Measurements from ENCODE around the gene PNPLA8.
"Not testable (repeated sequence)": the region's sequence is repeated elsewhere in the genome, so short reads cannot be mapped to it uniquely, and the experiment has no call there.

The PNPLA8 gene

DNA sequence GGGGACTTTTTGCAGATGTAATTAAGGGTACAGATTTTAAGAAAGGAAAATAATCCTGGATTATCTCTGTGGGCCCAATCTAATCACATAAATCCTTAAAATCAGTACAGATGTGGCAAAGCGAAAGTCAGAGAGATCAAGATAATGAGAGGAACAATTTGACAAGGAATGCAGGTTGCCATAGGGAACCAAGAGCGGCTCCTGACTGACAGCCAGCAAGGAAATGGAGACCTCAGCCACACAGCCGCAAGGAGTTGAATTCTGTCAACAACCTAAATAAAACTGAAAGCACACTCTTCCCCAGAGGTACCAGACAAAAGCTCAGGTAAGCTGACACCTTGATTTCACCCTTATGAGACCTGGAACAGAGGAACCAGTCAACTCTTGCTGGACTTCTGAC lies 3.4 kb upstream of the PNPLA8 start:
- no peak for DNase-seq

DNA sequence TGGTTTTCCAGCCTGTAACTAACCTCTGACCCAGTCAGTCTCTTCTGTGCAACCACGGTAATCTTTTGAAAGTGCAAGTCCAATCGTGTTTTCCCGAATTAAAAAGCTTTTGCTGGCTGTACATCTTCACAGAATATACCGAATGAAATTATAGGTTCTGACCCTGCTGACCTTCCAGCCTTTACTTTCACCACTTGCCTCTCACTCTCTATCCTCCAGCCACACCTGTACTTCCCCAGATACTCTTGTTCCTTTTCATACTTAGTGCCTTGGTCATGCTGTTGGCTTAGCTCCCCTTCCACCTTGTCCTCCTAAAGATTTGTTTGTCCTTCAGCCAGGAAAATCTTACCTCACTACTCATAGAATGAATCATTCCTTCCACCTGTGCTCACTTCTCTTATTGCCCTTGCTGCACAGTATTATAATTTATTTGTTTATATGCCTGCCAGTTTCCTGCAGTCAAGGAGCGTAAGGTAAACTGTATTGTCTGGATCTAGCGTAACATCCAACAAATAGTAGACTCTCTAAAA lies 2.3 kb upstream of the PNPLA8 start:
- no peak for DNase-seq

DNA sequence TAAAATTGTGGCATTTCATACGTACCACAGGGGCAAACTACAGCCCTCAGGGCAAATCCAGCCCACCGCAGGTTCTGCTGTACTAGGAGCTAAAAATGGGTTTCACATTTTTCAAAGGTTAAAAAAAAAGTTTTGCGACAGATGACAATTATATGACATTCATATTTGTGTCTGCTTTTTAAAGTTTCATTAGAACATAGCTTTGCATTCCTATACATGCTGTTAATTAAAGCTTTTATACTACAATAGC lies 758 bp upstream of the PNPLA8 start:
- DNase-seq, result no peak

DNA sequence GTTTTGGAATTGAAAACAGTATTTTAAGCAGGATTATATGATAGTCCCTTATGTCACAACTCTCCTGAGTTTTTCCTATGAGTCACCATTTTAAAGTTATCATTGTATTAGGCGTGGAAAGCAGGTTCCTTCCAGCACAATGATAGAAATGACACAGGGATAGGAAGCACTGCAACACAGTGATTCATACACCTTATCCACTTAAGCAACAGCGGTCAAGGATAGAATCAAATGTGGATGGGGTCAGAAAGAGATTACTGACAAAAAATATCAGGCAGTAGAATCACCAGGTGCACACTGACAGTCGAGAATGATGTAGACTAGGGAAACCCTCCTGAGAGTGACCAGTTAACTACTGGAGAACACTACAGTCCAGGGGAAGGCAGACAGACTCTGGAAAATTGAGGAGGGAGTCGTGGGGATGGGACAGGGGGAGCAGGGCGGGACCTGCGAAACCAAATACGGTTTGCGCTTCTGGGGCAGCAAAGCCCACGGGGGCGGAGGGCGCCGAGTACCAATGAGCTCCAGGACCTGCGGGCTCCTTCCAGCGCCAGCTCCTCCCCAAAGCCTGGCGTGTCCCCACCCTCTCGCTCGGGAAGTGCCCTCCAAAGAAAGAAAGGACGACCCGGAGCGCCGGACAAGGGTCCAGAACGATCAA lies 479 bp downstream of the PNPLA8 start:
- DNase-seq, result no peak

DNA sequence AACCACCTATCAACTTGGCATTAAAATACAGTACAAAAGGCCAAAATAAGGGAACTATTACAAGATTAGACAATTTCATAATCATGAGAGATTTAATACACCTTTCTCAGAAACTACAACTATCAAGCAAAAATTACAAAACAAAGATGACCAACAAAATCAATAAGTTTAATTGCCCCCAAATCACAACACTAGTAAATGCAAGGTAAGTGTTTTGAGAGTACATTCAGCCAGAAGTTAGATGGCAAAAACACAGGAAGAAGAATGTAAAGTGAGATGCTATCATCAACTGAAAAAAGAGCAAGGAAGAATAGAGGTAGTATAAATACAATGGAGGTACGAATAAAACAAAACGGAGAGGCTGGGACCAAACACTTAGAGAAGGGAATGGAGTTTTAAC lies 3.2 kb downstream of the PNPLA8 start:
- DNase-seq, result no peak

DNA sequence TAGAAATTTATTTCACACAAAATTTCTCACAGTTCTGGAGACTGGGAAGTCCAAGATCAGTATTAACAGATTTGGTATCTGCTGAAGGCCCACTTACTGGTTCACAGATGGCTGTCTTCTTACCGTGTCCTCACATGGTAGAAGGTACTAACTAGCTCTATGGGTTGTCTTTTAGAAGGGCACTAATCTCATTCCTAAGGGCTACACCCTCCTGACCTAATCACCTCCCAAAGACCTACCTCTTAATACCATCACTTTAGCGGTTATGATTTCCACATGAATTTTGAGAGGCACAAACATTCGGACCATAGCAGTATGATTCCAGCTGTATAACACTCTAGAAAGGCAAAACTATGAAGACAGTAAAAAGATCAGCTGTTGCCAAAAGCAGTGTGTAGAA lies 8.0 kb downstream of the PNPLA8 start:
- no peak for DNase-seq

DNA sequence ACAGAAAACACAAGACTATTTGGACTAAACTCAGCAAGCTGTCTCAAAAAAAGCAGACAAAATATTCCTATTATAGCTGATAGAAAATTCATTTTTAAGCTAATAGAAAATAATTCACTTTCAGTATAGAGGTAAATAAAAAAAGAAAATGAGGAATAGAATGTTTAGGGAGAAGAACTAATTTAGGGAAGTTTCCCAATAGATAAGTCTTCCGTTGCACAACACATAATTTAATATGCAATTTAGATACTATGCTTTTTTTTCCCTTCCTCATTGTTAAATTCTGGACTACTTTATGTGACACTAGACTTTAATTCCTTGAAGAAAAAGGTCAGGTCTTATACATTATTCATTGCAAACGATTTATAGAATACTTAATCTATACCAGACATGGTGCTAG lies 10.3 kb downstream of the PNPLA8 start:
- DNase-seq, result no peak

DNA sequence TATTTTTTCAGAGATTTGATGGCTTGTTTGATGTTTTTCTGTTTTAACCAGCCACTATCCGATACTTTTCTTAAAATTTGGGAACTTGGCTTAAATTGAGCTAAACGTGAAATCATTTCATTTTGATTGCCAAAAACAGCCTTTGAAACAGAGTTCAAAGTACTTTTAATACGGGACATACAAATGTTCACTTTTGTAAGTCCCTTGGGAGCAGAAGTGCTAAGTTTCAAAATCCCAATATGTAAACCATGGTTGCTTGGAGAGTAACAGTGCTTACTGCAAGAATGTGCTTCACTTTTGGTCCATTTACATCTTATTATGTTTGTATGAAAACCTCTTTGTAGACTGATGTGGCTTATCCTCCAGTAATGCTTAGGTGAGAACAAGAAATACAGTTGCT lies 10.9 kb downstream of the PNPLA8 start:
- no peak for DNase-seq

DNA sequence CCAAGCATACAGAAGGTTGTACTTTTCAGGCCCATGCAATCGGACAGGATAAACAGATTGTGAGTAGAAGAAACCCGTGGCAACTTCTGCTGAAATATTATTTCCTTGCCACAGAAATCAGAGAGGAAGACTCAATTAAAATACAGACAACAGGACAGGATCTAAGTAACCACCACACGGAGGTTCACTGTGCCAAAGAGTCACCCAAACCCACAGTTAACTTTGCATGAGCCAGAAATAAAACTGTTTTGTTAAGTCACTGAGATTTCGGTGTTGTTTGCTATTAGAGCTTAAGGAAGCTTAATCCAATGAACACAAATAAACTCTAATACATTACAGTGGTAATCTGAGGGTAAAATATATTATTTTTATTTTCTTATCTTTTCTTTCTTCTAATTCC lies 14.0 kb downstream of the PNPLA8 start:
- no peak for DNase-seq

DNA sequence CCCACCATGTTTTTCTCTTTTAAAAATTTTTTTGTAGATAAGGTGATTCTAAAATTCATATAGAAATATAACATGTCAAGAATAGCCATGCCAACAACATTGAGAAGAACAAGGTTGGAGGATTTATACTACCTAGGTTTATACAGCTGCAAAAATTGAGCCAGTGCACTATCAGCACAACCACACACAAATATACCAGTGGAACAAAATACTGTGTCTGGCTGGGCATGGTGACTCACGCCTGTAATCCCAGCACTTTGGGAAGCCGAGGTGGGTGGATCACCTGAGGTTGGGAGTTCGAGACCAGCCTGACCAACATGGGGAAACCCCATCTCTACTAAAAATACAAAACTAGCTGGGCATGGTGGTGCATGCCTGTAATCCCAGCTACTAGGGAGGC lies 21.4 kb downstream of the PNPLA8 start:
- DNase-seq, result not testable (repeated sequence)

DNA sequence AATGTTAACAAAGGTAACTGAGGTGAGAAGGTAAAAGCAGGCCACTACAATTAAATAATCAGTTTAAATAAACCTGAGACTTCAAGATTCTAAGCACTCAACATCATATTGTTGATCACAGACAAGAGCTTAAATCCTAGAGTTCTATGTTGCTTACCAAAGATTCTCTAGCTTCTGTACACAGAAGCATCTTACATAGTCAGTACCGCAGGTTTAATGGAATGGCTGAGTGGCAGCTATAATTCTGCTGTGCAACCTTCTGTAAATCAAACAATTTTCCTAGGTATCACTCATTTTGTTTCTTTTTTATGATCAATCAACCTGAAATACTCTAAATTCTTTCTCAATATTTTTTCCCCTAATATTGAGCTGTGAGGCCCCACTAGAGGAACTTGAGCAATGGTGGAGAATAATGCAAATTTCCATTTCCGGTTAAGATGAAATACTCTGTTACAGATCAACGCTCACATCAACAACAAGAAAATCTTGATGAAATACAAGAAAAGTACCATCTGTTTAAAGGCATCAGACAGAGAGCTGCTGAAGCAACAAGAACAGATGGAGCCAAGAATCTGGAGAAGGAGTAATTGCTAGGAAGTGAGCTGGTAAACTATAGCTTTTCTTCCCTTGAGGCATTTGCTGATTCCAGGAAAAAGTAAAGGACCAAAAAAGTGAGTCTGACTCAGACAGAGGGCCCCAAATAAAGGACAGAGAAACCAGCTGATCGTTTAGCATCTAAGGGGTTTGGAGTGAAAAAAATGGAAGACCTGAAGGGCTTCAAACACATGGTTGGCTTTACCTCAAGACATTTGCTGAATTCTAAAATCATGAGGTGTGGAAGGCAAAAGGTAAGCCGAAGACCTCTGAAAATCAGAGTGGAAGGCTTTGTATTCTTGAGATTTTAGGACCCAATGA lies 22.6 kb downstream of the PNPLA8 start:
- DNase-seq, result no peak

DNA sequence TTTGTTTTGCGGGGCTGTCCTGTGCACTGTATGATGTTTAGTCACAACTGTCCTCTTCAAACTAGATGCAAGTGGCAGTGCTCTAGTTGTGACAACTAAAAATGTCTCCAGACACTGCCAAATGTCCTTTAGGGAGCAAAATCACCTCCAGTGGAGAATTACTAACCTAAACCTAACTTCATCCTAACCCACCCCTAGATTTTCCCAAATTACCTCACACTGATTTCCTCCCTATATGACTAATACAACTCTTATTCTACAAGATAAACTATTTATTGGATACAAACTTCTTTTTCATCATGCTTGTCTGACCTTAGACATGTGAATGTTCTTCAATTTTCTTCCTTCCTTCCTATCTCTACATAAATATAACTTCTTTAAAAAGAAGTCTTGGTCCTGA lies 26.4 kb downstream of the PNPLA8 start:
- DNase-seq, result no peak

DNA sequence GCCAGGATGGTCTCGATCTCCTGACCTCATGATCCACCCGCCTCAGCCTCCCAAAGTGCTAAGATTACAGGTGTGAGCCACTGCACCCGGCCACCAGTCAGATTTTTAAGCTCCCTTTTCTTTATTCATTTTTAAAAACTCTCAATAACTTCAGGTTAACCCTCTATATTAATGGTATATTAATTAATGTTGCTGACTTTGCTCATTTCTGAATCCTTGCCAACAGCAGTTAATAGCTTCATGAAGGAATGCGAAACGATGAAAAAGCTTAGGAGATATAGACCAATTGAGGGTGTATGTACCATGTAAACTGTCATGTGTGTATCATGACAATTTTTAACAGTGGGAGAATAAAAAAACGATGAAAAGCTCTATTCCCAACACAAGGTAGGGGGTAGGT lies 27.5 kb downstream of the PNPLA8 start:
- no peak for DNase-seq

DNA sequence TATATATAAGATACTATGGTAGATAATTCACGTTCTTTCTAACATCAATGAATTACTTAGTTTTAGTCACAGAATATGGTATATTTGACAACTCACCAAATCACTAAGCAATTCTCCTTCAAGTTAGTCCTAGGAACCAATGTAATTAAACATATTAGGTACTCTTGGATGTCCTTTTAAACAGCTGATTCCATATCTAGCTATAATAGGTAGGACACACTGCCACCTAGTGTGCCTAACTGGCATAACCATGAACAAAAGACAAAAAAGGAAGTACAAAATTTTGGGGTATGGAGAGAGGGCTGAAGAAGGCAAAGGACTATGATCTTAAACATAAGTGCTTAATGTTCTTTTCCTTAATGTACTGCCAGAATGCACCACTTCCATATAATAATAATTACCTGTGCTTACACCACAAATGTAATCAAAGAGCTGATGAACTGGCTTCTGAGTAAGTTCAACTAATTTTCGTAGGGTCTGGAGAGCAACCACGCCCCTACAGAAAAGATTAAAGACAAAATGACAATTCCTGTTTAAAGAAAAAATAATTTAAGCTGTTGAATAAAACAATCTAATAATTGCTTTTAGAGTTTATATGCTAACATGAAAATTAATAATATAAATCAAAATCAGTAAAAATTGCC lies 28.7 kb downstream of the PNPLA8 start:
- no peak for DNase-seq

DNA sequence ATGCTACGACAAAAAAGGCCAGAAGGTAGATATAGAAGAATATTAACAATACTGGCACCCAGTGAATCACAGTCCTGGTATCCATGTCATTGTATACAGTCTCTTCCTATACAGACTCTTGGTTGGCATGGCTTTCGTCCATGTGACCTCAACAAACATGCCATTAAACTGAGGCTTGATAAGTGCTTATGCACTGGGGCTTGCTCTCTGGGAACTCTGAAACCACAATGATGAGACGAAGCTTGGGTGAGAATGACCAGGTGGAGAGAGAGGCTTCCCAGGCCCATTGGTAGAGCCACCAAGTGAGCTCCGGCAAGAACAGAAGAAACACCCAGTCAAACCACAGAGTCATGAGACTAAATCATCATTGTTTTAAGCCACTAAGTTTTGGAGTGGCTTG lies 33.2 kb downstream of the PNPLA8 start:
- DNase-seq, result no peak

DNA sequence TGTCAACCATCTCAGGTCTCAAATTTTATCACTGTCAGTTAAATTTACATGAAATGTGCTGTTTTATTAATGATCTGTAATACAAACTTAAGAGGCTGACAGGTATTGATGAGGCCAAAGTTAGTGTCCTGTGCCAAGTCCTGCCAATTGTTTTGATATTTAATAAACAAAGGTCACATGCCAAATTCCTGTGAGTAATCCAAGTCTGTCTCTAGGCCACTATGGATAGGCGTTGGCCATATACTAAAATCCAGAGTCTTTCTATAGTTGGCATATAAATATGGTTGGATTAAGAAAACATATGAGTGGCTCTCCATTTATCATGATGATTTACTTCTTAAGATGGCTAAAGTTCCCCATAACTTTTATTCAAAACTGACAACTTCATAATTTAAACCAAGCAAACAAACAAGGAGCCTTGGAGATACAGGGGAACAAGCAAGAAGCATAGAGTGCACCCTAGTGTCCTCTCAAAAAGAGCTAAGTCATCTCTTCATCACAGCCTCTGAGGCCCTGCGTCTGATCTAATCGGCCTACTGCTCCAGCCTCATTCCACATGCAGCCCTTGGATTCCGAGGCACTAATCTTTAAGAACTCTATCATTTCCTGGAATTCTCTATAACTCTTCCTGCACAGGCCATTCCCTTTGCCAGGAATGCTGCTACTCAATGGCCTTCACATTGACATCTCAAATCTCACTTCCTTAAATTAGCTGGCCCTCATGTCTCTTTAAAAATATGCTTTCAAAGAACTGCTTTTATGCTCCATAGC lies 37.0 kb downstream of the PNPLA8 start:
- no peak for DNase-seq

DNA sequence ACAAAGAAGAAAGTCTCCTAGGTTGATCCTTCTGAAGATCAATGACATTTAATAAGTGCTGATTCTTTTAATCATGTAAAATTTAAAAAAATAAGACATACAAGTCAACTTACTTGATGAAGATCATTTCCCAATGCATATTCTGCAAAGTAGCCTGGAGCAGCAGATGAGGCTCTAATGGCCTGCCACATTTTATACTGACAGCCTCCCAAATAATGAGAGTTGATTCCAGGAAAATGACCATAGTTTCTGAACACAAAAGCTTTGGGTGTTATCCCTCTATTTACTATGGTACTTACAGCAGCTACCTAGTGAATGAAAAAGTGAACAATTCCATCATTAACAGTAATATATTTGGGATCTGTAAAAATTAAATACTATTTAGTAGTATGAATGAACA lies 38.3 kb downstream of the PNPLA8 start:
- DNase-seq, result no peak

DNA sequence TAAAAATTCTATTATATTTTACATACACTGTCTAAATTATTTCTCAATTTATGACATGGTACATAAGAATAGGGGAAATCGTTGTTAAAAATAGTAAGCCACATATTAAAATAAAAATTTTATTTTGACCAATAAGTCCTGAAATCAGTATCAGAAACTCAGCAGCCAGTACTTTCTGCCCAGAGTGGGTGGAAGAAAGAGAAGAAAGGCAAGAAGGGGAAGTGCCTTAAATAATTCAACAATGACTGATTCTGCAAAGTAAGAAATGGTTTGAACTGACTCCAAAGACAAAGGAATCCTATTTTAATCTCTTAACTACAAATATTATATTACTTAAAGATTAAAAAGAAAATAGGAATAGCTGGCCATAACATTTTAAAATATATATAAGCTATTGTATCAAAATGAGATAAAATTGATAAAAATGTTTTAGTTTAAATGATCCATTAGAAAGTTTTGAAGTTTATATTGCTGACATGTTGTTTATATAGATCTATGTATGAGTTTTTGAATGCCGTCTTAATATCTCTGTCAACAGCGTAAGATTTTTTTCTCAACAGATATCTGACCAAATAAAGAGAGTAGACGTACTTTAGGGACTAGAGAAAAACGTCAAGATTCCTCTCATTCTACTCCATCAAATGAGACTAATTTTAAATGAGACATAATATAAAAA lies 39.5 kb downstream of the PNPLA8 start:
- no peak for DNase-seq

DNA sequence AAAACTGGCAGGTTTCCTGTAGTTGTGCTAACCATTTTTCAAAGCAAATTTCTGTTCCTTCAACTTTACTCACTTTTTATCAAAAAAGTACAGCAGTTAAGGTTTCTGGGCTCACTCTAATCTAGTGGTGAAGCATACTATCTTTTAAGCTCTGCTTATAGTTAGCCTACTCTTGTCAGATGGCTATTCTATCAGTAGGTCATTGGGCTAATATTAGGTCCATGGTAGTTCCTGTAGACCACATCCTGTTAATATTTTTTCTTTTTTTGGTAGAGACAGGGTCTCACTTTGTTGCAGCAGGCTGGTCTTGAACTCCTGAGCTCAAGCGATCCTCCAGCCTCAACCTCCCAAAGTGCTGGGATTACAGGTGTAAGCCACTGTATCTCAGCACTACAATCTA lies 41.8 kb downstream of the PNPLA8 start:
- DNase-seq, result no peak

DNA sequence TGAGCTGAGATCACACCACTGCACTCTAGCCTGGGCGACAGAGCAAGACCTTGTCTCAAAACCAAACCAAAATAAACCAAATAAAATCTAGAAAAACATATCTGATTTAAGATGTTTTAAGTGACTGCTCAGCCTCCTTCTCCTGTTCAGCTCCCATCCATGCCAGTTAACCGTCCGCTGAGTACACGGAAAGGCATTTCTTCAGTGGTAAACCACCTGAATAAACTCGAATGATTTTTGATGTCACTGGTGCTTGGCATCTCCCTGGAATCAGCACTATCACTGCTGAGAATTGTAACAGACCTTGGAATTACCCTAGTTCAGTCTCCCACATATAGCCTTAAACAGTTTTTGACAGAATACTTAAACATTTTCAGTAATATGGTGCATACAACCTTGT lies 45.6 kb downstream of the PNPLA8 start:
- DNase-seq, result no peak

DNA sequence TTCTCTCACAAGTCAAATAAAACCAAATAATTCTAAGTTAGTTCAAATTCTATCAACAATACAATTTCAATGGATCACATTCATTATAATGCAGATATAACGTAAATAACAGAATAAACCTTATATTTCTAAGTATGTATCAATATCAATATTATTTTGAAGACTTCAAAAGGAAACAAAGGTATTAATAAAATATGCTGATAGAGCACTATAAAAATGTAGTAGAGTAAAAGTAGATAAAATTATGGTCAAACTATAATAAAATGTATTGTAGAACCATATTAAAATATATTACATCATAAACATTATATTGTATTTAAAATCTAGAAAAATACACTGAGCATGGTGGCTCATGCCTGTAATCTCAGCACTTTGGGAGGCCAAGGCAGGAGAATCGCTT lies 46.2 kb downstream of the PNPLA8 start:
- DNase-seq, result no peak

DNA sequence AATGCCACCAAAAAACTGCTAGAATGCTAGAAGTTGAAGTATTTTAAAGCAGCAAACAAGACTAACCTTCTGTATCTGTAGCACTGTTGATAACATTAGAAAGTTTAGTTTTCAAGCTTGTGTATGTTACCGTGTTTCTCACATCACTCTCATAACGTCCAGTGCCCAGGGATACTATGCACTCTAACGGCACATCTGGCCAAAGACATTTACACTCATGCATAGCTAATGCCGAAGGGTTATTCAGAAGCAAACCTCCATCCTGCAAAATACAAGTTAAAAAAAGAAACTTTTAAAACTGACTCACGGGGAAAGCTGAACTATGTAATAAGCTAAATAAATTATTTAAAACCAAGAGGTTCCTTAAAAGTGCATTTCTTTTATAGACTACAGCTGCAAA lies 46.8 kb downstream of the PNPLA8 start:
- no peak for DNase-seq

DNA sequence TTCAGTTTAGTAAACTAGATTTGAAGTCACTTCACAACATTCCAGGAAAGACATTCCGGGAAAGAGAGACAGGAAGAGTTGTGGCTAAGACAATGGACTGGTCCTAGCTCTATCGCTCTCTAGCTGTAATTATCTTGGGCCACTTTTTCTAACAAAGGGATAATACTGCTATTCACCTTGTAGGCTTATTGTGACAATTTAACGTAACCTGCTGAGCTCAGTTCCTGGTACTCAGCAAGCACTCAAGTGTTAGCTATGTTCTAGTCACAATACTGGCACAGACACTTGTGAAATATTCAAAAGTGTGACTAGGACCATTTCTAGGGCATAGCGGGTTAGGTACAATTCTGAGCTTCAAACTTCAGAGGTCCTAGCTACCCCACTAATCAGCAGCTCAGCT lies 57.7 kb downstream of the PNPLA8 start:
- DNase-seq, result no peak

Measured in activated CD4-positive, CD25-positive, alpha-beta regulatory T cell treated with anti-CD3 and anti-CD28 coated beads, Interleukin-2, amount 50 U/mL, for 72 hours (primary cell).